AML-193 (cell line): ENCODE measurements around the gene KCNJ6.
A peak's percentile ranks its signal among the peaks of the same experiment; 100 is the strongest.
"Not testable (repeated sequence)": the region's sequence is repeated elsewhere in the genome, so short reads cannot be mapped to it uniquely, and the experiment has no call there.

Experiments used
- DNase-seq, 2 experiments: peaks; one replicate each; lab custom pipeline; 2025; lab: John Stamatoyannopoulos, UW

Gene KCNJ6

GRCh38 chr21:37734846-37735245 lies 181.4 kb downstream of the KCNJ6 start:
- DNase-seq = no peak

GRCh38 chr21:37732927-37733326 lies 183.3 kb downstream of the KCNJ6 start:
- DNase-seq = no peak

- DNase-seq = no peak
Observed at GRCh38 chr21:37724201-37724600, 192.1 kb downstream of the KCNJ6 start.

- no peak for DNase-seq
Observed at GRCh38 chr21:37717534-37717933, 198.7 kb downstream of the KCNJ6 start.

- not testable (repeated sequence) for DNase-seq
Observed at GRCh38 chr21:37712569-37712934, 203.7 kb downstream of the KCNJ6 start.

- DNase-seq = peak; percentile 54 to 57
Observed at GRCh38 chr21:37711836-37712568, 204.3 kb downstream of the KCNJ6 start.

GRCh38 chr21:37711286-37711829 lies 204.9 kb downstream of the KCNJ6 start:
- no peak for DNase-seq

- DNase-seq = no peak
Observed at GRCh38 chr21:37710546-37711285, 205.5 kb downstream of the KCNJ6 start.

GRCh38 chr21:37704751-37705150 lies 211.5 kb downstream of the KCNJ6 start:
- no peak for DNase-seq

GRCh38 chr21:37702241-37702640 lies 214.0 kb downstream of the KCNJ6 start:
- DNase-seq = no peak

GRCh38 chr21:37700641-37701202 lies 215.5 kb downstream of the KCNJ6 start:
- peak; percentile 45 to 47 for DNase-seq

GRCh38 chr21:37699024-37699775 lies 217.1 kb downstream of the KCNJ6 start:
- DNase-seq = no peak

GRCh38 chr21:37696936-37697335 lies 219.3 kb downstream of the KCNJ6 start:
- no peak for DNase-seq

GRCh38 chr21:37695111-37695510 lies 221.1 kb downstream of the KCNJ6 start:
- DNase-seq = no peak

GRCh38 chr21:37688952-37689659 lies 227.2 kb downstream of the KCNJ6 start:
- no peak for DNase-seq

- no peak for DNase-seq
Observed at GRCh38 chr21:37686991-37687810, 229.1 kb downstream of the KCNJ6 start.

GRCh38 chr21:37684547-37684946 lies 231.7 kb downstream of the KCNJ6 start:
- no peak for DNase-seq

GRCh38 chr21:37684115-37684493 lies 232.2 kb downstream of the KCNJ6 start:
- no peak for DNase-seq

- no peak for DNase-seq
Observed at GRCh38 chr21:37683396-37684114, 232.7 kb downstream of the KCNJ6 start.

- DNase-seq = no peak
Observed at GRCh38 chr21:37682966-37683365, 233.3 kb downstream of the KCNJ6 start.
